HG03520 (cell line): Measurements from ENCODE around the gene INKA1.

ENCODE experiments used
- ATAC-seq: cut with Tn5 transposase; IDR thresholded peaks from one replicate; pipeline ENCODE4 v1.9.1; 2021; ENCODE audit warnings: mild to moderate bottlenecking, moderate library complexity; ENCODE audit not compliant: unreplicated experiment

Gene INKA1

DNA sequence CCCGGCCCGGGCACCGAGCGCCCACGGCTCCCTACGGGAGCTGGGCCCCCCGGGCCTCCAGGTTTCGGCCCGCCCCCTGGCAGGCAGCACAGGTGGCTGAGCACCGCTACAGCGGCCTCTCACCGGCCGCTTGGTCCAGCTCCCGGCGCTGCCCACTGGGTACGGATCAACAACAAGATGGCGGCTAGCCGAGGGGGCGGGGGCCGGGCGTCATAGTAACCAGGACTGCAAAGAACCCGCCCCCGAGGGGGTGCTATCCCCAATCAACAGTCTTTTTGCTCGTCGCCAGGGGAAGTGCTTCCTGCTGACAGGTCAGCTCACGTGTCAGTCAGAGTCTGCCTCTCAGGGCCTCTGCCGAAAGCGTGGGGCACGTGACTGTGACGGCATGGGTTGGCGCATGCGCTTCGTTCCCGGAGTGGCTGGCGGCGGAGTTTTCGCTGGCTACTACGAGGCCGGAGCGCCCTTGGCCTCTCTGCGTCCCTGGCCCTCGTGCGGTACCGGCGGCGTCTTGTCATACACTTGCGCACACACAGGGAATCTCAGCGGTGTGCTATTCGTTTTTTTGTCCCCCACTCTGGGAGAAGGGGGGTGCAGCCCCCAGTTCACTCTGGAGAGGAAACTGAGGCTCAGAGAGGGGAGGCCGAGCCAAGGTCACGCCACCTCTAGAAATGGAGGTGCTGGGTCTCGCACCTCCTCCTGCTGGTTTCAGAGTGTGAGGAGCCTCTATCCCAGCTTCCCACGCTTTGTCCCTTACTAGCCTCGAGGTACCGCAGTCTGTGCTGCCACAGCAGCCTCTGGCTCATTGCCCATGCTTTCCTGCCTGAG lies 16.5 kb upstream of the INKA1 start, which contains the start of gene IP6K1:
TSS of gene IP6K1 (minus strand) at position 186 of the 825 bp plus-strand sequence. CDS start 38,502 bp downstream, outside the sequence.
- ATAC-seq = peak; percentile 95

DNA sequence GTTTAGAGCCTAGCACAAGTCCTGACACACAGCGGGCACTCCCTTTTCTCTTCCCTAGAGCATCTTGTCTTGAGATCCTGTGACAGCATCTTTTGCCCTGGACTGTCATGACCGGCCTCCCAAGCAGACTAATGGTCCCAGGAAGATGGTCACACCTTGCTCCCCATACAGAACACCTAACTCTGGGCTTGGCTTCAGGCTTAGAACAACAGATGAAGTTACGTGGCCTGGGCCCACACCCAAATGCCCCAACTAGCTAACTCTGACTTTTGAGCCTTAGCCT lies 15.9 kb upstream of the INKA1 start:
- ATAC-seq = no peak

DNA sequence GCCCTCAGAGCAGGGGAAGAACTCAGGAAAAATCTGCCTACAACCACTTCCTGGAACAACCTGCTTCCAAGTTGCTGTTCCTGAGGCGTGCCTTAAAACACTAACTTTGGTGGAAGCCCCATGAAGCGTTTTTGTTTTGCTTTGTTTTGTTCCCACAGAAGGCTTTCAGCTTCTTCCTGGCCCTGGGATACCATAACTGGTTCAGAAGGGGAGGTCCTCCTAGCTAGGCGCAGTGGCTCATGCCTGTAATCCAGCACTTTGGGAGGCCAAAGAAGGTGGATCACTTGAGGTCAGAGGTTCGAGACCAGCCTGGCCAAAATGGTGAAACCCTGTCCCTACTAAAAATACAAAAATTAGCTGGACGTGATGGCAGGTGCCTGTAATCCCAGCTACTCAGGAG lies 15.5 kb upstream of the INKA1 start:
- ATAC-seq = no peak

DNA sequence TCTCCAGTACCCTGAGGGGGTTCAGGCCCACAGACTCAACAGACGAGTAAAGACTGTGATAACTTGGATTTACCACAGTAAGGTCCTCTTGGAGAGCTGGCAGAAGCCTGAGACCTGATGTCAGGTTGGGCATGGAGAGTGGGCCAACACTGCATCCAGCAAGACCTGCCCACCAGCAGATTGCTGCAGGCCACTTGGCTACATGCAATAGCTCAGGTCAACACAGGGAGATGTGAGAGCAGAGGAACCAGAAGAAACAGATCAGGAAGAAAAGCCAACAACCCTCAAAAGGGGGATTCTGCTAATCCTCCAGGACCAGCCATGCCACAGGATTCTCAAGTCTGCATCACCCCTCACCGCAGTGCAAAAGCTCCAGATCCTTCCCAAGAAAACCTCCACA lies 15.0 kb upstream of the INKA1 start:
- ATAC-seq = no peak

DNA sequence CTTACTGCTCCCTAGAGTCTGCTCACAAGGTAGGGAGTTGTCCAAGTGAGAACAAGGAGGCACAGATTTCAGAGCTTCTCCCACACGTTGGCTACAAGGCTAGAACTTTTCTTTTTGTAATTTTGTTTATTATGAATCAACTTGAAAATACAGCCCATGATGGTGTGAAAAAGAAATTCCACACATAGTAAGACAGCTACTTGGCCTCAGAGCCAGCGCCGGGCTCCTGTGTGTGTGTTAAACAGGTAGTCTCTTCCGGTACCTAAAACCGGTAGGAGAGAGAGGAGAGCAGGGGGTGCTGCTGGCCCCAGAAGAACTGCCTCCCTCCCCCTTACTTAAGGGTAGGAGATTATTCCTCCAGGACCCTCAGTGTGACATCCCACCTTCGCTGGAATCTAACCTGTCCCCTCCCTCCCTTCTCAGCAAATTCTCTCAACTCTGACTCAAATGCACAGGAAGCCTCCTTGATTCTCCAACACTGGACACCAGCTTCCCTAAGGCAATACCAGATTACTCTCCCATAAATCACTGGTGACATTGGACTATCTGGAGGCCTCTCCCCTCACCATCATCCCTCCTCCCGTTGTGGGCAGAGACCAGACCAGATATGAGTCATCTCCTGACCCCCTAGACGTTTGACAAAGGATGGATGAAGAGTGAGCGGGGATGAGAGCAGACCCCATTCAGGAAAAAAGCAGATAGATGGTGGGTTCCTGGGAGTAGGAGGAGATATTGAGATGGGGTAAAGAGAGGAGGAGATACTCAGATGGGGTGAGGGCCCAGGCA lies 12.2 kb upstream of the INKA1 start:
- ATAC-seq = no peak

DNA sequence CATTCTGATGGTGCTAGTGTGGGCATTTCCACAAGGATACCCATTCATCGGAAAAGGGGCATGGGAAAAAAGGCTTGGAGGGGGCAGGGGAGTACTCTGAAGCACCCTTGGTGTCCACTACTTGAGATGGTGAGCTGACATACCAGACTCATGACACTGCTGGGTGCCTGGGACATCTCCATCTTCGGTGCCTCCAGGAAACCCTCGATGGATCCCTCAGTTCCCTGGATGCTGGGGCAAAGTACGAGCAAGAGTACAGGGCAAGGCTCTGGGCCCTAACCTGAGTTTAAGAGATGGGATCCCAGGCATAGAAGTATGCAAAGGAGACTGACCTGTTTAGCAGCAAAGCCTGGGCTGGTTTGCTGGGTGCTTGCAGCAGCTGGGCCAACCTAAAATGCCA lies 11.5 kb upstream of the INKA1 start:
- no peak for ATAC-seq

DNA sequence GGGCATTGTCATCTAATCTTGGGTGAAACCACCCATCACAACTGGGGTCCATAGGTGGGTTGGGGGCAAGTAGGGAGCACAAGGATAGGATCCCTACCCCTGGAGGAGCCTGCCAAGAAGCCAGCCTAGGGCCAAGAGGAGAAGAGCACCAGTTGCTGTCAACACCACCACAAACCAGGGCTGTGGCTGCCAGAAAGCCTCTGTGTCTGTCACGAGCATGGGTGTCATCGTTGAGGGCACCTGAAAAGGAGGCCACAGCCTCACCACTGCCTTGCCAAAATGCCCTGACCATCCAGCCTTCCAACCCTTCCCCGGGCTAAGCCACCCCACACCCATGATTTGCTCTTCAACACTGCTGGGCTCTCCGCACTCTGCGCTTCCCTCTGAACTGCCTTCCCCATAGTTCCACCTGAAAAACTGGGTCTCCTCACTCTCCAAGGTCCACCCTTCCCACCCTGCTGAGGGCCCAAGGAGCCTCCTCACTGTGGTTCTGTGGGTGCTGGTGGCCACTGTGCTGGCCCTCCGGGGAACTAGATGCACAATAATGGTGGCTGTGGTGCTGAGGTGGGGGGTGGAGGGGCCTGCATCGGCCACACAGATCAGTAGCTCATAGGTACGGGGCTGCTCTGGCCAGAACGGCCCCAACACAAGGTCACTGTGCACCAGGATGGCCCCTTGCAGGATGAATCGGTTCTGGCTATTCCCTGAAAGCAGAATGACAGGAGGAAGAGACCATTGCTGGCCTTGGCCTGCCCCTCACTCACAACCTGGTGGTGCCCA lies 10.5 kb upstream of the INKA1 start:
- no peak for ATAC-seq

DNA sequence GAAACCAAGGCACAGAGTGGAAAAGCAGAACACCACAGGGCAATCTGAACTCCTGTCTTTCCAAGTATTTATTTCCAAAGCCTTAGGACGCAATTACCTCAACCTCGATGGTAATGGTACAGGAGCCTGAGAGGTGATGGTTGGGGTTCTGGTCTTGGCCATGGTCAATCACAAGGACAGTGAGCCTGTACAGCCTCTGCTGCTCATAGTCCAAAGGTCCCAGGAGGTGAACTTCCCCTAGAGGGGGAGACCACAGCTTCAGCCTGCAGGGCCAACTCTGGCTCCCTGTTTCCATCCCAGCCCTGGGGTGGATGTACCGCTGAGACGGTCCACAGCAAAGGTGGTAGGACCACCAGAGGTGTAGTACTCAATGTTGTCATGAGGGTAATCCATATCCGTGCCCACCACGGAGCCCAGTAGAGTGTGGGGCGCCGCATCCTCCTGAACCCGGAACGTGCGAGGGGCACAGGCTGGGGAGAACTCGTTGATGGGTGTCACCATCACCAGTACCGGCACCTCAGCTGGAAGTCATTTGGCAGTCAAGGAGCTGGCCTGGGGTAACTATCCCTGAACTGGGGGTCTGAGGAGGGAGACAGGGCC lies 9.5 kb upstream of the INKA1 start:
- no peak for ATAC-seq

DNA sequence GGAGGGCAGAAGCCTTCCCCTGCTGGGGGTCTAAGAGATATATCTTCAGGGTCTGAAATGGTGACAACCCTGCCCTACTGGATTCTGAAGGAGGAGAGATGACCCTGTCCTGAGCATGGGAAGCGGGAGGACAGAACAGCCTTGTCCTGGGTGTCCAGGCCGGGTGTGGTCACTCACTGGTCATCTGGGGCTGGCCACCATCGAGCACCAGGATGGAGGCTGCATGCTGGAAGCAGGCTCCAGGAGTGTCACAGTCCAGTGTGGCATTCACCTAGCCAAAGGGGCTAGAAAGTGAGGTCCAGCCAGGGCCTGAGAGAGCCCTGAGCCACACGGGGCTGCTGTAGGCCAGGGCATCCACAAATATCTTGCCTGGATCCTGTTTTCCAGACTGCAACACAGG lies 8.6 kb upstream of the INKA1 start:
- no peak for ATAC-seq

DNA sequence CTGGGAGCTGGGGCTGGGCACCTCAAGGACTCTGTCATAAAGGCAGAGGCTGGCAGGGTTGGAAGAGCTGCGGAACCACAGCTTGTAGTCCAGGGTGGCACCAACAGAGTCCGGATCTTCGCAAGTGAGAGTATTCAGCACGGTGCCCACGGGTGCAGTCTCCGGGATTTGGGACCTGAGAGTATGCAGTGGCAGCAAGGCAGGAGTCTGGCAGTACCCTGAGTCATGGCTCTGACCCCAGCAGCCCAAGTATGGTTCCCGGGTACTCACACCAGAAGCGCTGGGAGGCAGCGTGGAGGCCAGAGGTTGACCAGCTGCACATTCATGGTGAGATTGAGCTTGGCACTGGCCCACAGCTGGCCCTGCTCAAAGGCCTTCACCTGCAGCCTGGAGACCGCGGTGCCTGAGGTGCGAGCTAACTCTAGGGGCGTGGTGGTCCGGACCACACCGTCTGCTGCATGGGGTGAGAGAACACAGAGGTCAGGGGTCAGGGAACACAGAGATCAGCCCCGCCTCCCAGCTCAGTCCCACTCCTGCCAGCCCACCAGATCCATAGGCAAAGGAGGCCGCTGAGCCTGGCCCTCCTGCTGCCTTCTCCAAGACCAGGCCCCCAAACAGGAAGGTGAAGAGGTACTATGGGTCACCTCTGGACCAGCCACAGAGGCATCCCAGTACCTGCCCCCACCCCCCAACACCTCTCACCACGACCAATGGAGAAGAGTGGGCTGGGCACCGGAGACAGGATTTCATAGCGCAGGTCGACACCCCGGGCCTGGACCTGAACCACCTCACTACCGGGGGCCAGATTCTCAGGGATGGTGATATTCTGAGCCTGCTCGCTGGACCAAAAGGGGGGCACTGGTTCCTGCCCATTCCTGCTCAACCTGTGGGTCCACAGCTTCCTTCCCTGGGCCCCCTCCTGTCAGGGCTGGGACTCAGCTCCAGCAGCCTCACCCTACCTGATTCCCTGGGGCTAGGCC lies 7.8 kb upstream of the INKA1 start:
- no peak for ATAC-seq

DNA sequence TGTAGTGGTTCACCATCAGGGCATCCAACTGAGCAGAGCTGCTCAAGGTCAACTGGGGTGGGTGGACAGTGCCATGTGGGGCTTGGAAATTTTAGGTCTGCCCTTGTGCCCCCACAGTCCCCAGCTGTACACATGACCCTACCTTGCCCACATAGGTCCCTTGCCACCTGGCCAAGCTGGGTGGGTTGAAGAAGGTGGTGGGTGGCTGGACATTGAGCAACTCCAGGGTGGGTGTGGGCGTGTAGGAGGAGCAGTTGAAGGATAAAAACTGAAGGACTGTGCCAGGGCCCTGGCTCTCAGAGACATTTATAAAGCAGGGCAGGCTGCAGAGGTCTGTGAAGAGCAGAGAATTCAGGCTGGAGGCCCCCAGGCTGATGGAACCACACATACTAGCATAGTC lies 4.0 kb upstream of the INKA1 start:
- ATAC-seq = no peak

DNA sequence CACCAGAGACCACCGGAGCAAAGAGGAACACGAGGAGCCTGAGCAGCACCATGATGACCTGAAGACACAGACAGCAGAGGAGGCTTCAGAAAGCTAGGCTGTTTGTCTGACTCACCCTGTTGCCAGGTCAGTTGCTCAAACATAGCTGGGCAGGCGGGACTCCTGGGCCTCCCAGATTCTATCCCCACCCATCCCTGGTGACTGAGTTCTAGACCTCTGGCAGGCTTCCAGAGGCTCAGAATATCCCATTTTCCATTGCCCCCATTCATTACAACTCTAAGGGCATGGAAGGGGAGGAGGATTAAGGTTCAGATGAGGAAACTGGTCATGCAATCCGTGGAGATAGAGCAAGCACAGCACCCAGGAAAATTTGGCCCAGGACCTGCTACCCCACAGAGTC lies 3.3 kb upstream of the INKA1 start, which contains the start of gene CDHR4:
TSS of gene CDHR4 (minus strand) at position 113 of the 400 bp plus-strand sequence. CDS start at position 52, 61 bp downstream.
- no peak for ATAC-seq

DNA sequence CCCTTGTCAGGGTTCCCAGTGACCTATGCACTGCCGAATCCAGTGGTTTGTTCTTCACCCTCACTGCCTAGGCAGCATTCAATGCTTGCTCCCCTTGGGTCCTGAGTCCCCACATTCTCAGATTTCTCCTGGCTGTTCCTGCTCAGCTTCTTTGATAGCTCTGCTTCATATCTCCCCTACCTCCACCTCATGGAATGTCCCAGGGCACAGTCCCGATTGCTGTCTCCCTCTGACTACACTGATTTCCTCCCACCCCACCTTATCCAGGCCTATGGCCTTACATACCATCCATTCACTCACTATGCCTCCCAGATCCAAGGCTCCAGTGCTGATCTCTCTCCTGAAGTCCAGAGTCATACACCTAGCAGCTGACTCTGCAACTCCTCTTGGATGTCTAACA lies 1.9 kb upstream of the INKA1 start:
- ATAC-seq = no peak

DNA sequence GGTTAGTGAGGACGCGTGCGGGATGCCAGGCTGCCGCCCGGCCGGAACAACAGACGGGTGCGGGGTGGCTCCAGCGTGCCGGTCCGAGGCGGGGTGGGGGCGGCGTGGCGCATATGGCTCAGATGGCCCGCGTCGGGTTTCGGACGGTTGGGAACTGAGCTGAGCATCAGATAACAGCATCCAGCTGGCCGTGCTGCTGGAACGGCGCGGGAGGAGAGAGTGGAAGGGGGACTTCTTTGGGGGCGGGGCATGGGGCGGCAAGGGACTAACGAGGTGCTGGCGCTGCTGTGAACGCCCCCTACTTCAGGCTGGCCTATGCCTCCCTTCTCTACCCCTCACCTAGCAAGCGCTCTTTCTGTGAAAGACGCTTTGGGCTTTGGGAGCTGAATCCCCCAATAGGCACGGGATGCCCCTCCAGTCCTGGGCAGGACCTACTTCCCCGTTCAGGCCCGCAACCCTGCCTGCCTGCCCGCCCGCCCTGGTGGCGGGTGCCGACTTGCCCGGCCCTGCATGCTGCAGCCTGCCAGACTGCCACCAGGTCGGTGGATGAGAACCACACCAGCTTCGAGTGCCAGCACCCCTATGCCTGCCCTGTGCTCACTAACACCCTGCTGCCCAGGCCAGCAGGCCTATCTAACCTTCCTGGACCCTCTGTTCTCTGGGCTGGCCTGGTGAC lies 542 bp downstream of the INKA1 start:
- ATAC-seq = peak; percentile 2

DNA sequence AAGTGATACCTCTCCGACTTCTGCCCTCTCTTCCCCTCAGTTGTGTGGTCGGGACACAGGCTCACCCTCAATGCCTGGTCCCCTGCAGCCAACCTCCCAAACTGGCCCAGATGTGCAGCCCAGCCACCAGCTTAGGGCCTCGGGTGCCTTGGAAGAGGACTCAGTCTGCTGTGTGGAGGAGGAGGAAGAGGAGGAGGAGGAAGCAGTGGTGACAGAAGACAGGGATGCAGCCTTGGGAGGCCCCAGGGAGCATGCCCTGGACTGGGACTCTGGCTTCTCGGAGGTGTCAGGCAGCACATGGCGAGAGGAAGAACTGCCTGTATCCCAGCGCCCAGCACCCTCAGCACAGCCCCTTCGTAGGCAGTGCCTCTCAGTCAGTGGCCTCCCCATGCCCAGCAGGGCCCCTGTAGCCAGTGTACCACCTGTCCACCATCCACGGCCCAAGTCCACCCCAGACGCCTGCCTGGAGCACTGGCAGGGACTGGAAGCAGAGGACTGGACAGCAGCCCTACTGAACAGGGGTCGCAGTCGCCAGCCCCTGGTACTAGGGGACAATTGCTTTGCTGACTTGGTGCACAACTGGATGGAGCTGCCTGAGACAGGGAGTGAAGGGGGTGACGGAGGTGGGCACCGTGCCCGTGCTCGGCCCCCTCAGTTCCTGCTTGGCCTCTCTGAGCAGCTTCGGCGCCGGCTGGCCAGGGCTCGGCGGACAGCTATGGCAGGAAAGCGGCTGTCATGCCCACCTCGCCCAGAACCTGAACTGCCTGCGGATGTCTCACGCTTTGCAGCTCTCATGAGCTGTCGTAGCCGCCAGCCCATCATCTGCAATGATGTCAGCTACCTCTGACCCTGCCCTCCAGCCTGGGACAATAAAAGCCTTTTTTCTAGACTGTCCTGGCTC lies 1.3 kb downstream of the INKA1 start:
- no peak for ATAC-seq

DNA sequence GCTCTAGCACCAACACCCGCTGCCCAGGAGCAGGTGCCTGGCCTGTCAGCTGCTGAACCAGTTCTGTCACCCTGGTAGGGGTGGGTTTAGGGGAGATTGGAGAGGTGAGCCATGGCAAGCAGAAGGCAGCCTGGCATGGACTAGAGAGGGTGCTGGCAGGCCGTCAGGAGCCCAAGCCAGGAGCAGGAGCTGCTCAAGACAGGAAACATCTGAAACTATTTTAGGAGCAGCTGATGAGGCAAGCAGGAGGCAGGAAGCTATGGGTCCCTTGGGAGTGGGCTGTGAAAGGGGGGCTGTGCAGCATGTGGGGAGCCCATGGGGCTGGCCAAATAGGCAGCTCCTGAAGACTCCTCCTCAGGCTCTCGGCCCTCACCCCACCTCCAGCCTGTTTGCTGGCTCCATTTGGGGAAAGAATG lies 2.3 kb downstream of the INKA1 start:
- no peak for ATAC-seq

DNA sequence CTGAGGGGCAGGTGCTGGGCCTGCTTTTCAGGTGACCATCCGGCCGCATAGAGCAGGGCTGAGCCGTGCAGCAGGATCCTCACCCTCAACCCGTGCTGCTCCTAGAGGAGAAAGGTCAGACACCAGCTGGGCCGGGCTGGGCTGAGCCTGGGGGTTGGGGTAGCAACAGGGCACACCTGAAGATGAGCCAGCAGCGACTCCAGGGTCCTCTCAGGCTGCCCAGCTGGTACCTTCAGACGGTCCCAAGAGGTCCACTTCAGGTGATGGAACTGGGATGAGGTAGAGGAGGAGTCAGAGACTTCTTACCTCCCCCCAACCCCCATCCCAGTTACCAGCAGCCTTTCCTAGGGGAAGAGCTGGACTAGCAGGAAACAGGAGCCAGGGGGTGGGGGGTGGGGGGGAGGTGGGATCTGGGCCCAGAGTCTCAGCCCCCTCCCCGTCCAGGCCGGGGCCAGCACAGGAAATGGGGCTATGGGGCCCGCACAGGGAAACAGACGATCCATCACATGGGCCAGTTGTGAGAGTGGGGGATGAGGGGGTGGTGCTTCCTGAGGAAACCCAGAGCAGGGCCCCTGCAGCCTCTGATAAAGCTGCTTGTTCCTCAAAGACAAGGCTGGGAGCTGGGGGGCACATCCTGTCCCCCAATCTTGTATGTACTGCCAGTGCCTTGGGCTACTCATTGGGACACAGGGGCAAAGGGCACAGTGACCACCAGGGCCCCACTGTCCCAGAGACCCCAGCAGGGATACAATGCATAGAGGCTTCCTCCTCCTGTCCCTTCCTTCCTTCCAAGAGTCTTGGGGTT lies 3.0 kb downstream of the INKA1 start:
- no peak for ATAC-seq

DNA sequence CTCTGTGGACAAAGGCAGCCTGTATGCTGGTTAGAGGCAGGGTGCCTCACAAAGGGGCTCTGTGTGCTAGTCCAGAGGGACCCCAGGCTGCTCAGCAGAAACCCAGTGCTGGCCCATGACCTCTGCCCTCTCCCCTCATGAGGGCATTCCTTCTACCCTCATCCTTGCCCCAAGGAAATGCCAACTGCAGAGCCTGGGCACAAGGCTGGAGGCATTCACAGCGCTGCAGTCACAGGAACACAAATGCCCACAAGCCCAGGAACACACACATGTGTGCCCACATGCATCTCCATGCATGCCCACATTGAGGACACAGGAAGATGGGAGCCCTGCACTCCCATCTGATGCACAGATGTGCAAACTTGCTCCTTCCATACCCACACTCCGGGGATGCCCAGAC lies 3.8 kb downstream of the INKA1 start:
- no peak for ATAC-seq
